ENCODE data around the gene GUK1. TPM values are rescaled to one million over a fixed set of nuclear protein-coding genes. Genes with fewer than 3 reads are reported as not detected.

The GUK1 gene
- total RNA-seq, 4 donors from 2014 or later = 234 to 504 (median 299) TPM

DNA sequence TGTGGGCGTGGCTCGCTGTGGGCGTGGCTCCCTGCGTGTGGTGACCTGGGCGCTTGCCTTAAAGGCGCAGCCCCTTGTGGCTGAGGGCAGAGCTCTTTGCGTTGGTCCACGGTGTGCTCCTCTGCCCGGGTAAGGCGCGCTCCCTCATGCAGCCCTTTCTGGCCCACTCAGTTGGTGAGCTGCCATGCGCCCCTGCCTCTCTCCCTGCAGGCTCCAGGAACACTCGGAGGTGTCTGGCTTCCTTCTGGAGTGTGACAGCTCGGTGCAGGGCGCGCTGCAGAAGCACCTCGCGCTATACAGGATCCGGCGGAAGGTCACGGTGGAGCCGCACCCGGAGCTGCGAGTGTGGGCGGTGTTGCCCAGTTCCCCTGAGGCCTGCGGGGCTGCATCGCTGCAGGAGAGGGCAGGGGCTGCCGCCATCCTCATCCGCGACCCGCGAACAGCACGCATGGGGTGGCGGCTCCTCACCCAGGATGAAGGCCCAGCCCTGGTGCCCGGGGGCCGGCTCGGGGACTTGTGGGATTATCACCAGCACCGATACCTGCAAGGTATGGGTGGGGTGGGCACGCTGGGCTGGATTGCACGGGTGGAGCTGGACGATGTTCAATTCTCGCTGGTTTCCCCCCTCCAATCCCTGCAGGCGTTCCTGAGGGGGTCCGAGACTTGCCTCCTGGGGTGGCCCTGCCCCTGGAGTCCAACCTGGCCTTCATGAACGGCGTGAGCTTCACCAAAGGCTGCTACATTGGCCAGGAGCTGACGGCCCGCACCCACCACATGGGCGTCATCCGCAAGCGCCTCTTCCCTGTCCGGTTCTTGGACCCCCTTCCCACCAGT lies 34.6 kb downstream of the GUK1 start:
- peaks cover 0 to 27% of the 10 kb centered on the region in 2 donors for H3K36me3 ChIP-seq
- H3K4me3 ChIP-seq = peak overlapping the region in 1 of 2 donors; percentile 14
- H3K9me3 ChIP-seq = no peaks in the 10 kb centered on the region
- no peaks in the 10 kb centered on the region for H3K27me3 ChIP-seq
- no peak for ATAC-seq
- WGBS, 2 donors (ENCODE audit: low coverage in 1 of 2) = no CpG with 5 or more reads among the region's 52 CpGs
- H3K4me1 ChIP-seq = peaks cover 0 to 16% (median 0%) of the 10 kb centered on the region in 3 donors
- peak overlapping the region in 2 of 4 donors; percentile 10 to 42 for H3K27ac ChIP-seq
- TF ChIP-seq EP300 (IDR thresholded peaks at IDR 0.05) = no peak
- TF ChIP-seq POLR2AphosphoS5 (IDR thresholded peaks at IDR 0.05) = no peak
- TF ChIP-seq POLR2A (IDR thresholded peaks at IDR 0.05) = no peak
- no peak for TF ChIP-seq CTCF (IDR thresholded peaks at IDR 0.05)

GRCh38 chr1:228175316-228176023 lies 35.4 kb downstream of the GUK1 start:
- ATAC-seq = no peak
- Histone ChIP-seq H3K9me3 (no peaks in the 10 kb centered on the region), H3K36me3 (peaks cover 0 to 27% of the 10 kb centered on the region in 2 donors), H3K4me1 (peaks cover 0 to 16% (median 0%) of the 10 kb centered on the region in 3 donors), H3K27ac (peak overlapping the region in 2 of 4 donors; percentile 17 to 42), H3K27me3 (no peaks in the 10 kb centered on the region), H3K4me3 (no peak overlapping the region)
- TF ChIP-seq CTCF (IDR thresholded peaks at IDR 0.05) (no peak), EP300 (IDR thresholded peaks at IDR 0.05) (no peak), POLR2A (IDR thresholded peaks at IDR 0.05) (no peak), POLR2AphosphoS5 (IDR thresholded peaks at IDR 0.05) (no peak)
- WGBS, 2 donors (ENCODE audit: low coverage in 1 of 2) = 78 to 100% methylated on average over 1 to 4 of the region's 18 CpGs

- H3K27ac ChIP-seq = peak overlapping the region in 2 of 4 donors; percentile 17 to 42
- no peaks in the 10 kb centered on the region for H3K9me3 ChIP-seq
- TF ChIP-seq POLR2AphosphoS5 (IDR thresholded peaks at IDR 0.05) = no peak
- no peak for TF ChIP-seq EP300 (IDR thresholded peaks at IDR 0.05)
- no peak for TF ChIP-seq POLR2A (IDR thresholded peaks at IDR 0.05)
- TF ChIP-seq CTCF (IDR thresholded peaks at IDR 0.05) = no peak
- 92% methylated on average over 2 of the region's 4 CpGs; no CpG with 5 or more reads in 1 of the 2 donors for WGBS, 2 donors (ENCODE audit: low coverage in 1 of 2)
- no peaks in the 10 kb centered on the region for H3K27me3 ChIP-seq
- peaks cover 0 to 27% of the 10 kb centered on the region in 2 donors for H3K36me3 ChIP-seq
- no peak for ATAC-seq
- no peak overlapping the region for H3K4me3 ChIP-seq
- peaks cover 0 to 16% (median 0%) of the 10 kb centered on the region in 3 donors for H3K4me1 ChIP-seq
Observed at GRCh38 chr1:228176024-228176395, 35.9 kb downstream of the GUK1 start.

DNA sequence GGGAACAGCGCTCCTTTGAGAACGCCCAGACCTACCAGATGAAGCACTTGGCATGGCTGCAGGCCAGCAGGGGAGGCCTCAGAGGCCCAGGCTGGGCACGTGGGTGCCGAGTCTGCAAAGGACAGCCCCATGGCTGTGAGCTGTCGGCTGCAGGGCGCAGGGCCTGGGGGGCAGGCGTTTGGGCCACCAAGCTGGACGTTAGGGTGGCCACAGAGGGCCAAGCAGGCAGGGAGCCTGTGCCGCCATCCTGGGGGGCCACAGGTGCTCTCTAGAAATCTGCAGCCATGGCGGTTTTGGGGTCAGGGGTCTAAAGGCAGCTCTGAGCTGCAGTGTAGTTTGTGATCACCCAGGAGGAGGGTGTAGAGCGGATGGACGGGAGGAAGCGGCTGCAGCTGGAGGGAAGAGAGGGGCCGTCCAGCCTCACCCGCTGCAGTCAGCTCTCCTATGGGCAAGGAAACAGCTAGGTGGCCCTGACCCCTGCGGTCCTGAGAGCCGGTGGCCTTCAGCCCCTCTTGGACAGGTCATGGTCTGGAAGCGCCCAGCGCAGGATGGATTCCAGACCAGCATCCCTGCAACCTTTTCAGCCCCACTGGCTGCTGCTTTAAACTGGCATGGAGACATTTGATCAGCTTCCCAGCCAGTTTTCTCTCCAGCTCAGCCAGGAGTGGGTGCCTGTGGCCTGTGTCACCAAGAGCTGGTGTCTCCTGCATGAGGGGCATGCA lies 36.5 kb downstream of the GUK1 start:
- ATAC-seq = peak; percentile 11
- peaks cover 0 to 27% of the 10 kb centered on the region in 2 donors for H3K36me3 ChIP-seq
- H3K4me3 ChIP-seq = no peak overlapping the region
- H3K27me3 ChIP-seq = no peaks in the 10 kb centered on the region
- no peaks in the 10 kb centered on the region for H3K9me3 ChIP-seq
- peaks cover 0 to 16% (median 0%) of the 10 kb centered on the region in 3 donors for H3K4me1 ChIP-seq
- TF ChIP-seq EP300 (IDR thresholded peaks at IDR 0.05) = no peak
- TF ChIP-seq POLR2A (IDR thresholded peaks at IDR 0.05) = no peak
- no peak for TF ChIP-seq POLR2AphosphoS5 (IDR thresholded peaks at IDR 0.05)
- TF ChIP-seq CTCF (IDR thresholded peaks at IDR 0.05) = no peak
- 95% methylated on average over 4 of the region's 19 CpGs; no CpG with 5 or more reads in 1 of the 2 donors for WGBS, 2 donors (ENCODE audit: low coverage in 1 of 2)
- H3K27ac ChIP-seq = peak overlapping the region in 2 of 4 donors; percentile 17 to 42

All from gastroesophageal sphincter (tissue), 4 donors.